Endothelial cell of umbilical vein (primary cell): ENCODE results near the gene PLA2G6. TPM values are rescaled to one million over a fixed set of nuclear protein-coding genes. Genes with fewer than 3 reads are reported as not detected.

ENCODE experiments used
- BruUV-seq: library from RNA; stranded (reverse); fragments of 400-500 nt; replicated peaks from 2 replicates; lab custom pipeline; 2021; lab: Mats Ljungman, UMichigan
- CTCF ChIA-PET: fragments of 300-600, 350-600 bp; sonication (Branson Sonifier 250); formaldehyde crosslinking; loops from one replicate; lab custom pipeline; 2021; ENCODE audit warnings: antibody characterized with exemption, inconsistent platforms; lab: Charles Lee
- POLR2A ChIA-PET: fragments of 300-600, 350-600 bp; sonication (Branson Sonifier 250); formaldehyde crosslinking; loops from one replicate; lab custom pipeline; 2021; ENCODE audit warnings: antibody characterized with exemption, inconsistent platforms; lab: Charles Lee
- DNase-seq: peaks from one replicate; pipeline ENCODE4 v3.0.0-alpha.2; 2011; ENCODE audit warnings: low read depth, low spot score
- FAIRE-seq: peaks from 2 replicates; lab custom pipeline; 2011; peaks lifted over from hg19 to GRCh38; lab: Jason Lieb, UNC
- H2AFZ ChIP-seq: 2 replicates; pipeline ENCODE4 v1.6.0; 2012; ENCODE audit warnings: low read depth, low read length, control low read depth, inconsistent platforms
- H3K27ac ChIP-seq: 2 replicates; pipeline ENCODE4 v1.5.1; 2011; ENCODE audit warnings: low read depth, mild to moderate bottlenecking, control low read depth, low read length, moderate library complexity; ENCODE audit not compliant: insufficient read depth
- H3K27me3 ChIP-seq, 2 experiments: 2 replicates each; pipeline versions ENCODE4 v1.6.0 to v1.6.1; 2011; ENCODE audit warnings: low read length in 2 of 2, mixed read lengths in 1 of 2; ENCODE audit not compliant: control insufficient read depth in 2 of 2, insufficient read depth in 2 of 2
- H3K36me3 ChIP-seq, 2 experiments: 2 replicates in 1 of 2; 3 replicates in 1 of 2; pipeline ENCODE4 v1.5.1; 2011; ENCODE audit warnings: low read length in 2 of 2, mild to moderate bottlenecking in 1 of 2, moderate library complexity in 1 of 2; ENCODE audit not compliant: control insufficient read depth in 2 of 2, insufficient read depth in 2 of 2; ENCODE audit errors: extremely low read depth in 1 of 2
- H3K4me1 ChIP-seq: 3 replicates; pipeline ENCODE4 v1.5.1; 2011; ENCODE audit warnings: mild to moderate bottlenecking, low read length; ENCODE audit not compliant: control insufficient read depth, insufficient read depth; ENCODE audit errors: extremely low read depth
- H3K4me2 ChIP-seq: 2 replicates; pipeline ENCODE4 v1.6.1; 2011; ENCODE audit warnings: low read length, control low read depth, mixed read lengths; ENCODE audit not compliant: insufficient read depth
- H3K4me3 ChIP-seq, 3 experiments: fragments of 200-600 bp in 1 of 3; sonication (generic), shearing (Covaris generic) in 1 of 3; replicated peaks in 1 of 3; 2 replicates each; pipeline ENCODE4 v1.5.1; 2011 to 2016; ENCODE audit warnings: control low read depth in 3 of 3, low read length in 3 of 3, mild to moderate bottlenecking in 2 of 3, inconsistent platforms in 1 of 3, low read depth in 1 of 3, moderate library complexity in 1 of 3; ENCODE audit not compliant: insufficient read depth in 1 of 3
- H3K79me2 ChIP-seq: 2 replicates; pipeline ENCODE4 v1.6.0; 2012; ENCODE audit warnings: low read length, inconsistent platforms; ENCODE audit not compliant: control insufficient read depth, insufficient read depth
- H3K9ac ChIP-seq: replicated peaks from 2 replicates; pipeline ENCODE3; 2011; ENCODE audit warnings: low read length, control low read depth; ENCODE audit not compliant: insufficient read depth; ENCODE audit errors: extremely low read depth
- H3K9me1 ChIP-seq: replicated peaks from 3 replicates; pipeline ENCODE4 v1.6.0; 2011; ENCODE audit warnings: mild to moderate bottlenecking, low read length; ENCODE audit not compliant: control insufficient read depth, insufficient read depth; ENCODE audit errors: extremely low read depth
- H3K9me3 ChIP-seq: replicated peaks from 2 replicates; pipeline ENCODE4 v1.5.1; 2012; ENCODE audit warnings: low read length, inconsistent platforms; ENCODE audit not compliant: control insufficient read depth, insufficient read depth
- H4K20me1 ChIP-seq: replicated peaks from 2 replicates; pipeline ENCODE3; 2011; ENCODE audit warnings: mild to moderate bottlenecking, low read length; ENCODE audit not compliant: control insufficient read depth, insufficient read depth; ENCODE audit errors: extremely low read depth
- CTCF ChIP-seq, 2 donors: IDR thresholded peaks; 1 replicate in 1 of 2; 2 replicates in 1 of 2; pipeline ENCODE4 v1.5.1; 2011; ENCODE audit warnings: low read length in 2 of 2, mild to moderate bottlenecking in 2 of 2, moderate library complexity in 2 of 2, control low read depth in 1 of 2, inconsistent platforms in 1 of 2, low read depth in 1 of 2; ENCODE audit not compliant: insufficient read depth in 1 of 2; ENCODE audit errors: extremely low read depth in 1 of 2
- EZH2 ChIP-seq: IDR thresholded peaks from 2 replicates; pipeline ENCODE4 v1.6.1; 2012; ENCODE audit warnings: borderline replicate concordance, low read depth, mild to moderate bottlenecking, moderate library complexity, low read length, inconsistent platforms; ENCODE audit not compliant: severe bottlenecking
- FOS ChIP-seq: IDR thresholded peaks from 2 replicates; pipeline ENCODE4 v1.6.1; 2011; ENCODE audit warnings: mild to moderate bottlenecking, low read length, moderate library complexity, borderline replicate concordance; ENCODE audit not compliant: insufficient read depth
- GATA2 ChIP-seq: IDR thresholded peaks from 2 replicates; pipeline ENCODE4 v1.7.0; 2011; ENCODE audit warnings: low read depth, mild to moderate bottlenecking, moderate library complexity, mixed read lengths, low read length; ENCODE audit not compliant: insufficient read length, insufficient read depth
- JUN ChIP-seq: IDR thresholded peaks from 2 replicates; pipeline ENCODE4 v1.6.1; 2011; ENCODE audit warnings: borderline replicate concordance, low read depth; ENCODE audit not compliant: insufficient read length, insufficient read depth
- MAX ChIP-seq: IDR thresholded peaks from 2 replicates; pipeline ENCODE4 v1.6.1; 2011; ENCODE audit not compliant: insufficient read depth, insufficient read length
- MYC ChIP-seq: IDR thresholded peaks from one replicate; pipeline ENCODE4 v1.6.1; 2011; ENCODE audit warnings: mild to moderate bottlenecking, low read depth, low read length
- POLR2A ChIP-seq: IDR thresholded peaks from 2 replicates; pipeline ENCODE4 v1.6.1; 2012; ENCODE audit warnings: low read depth, mild to moderate bottlenecking, control low read depth, low read length
- POLR2AphosphoS5 ChIP-seq: IDR thresholded peaks from 2 replicates; pipeline ENCODE4 v1.6.1; 2012; ENCODE audit warnings: low read depth, mild to moderate bottlenecking, control low read depth, low read length, moderate library complexity; ENCODE audit not compliant: insufficient read depth
- dilution Hi-C: fragments of 300-500 bp; cut with MboI; formaldehyde crosslinking; loops from one replicate; pipeline ENCODE4 v1.15.0; 2019; ENCODE audit warnings: low sequenced_read_pairs; ENCODE audit not compliant: extremely low pct_ligation_motif_present
- intact Hi-C: fragments of 100-400 bp; cut with micrococcal nuclease; formaldehyde crosslinking; loops from one replicate; pipeline ENCODE4 v1.10.0; 2022
- polyA plus RNA-seq, 4 experiments: library from polyadenylated mRNA; depleted of rRNA in 3 of 4; stranded (reverse) in 3 of 4; unstranded in 1 of 4; fragments of >200 nt; gene quantifications; 2 replicates each; pipeline versions ENCODE4 v1.2.1 to v1.2.3, GENCODE V29; 2011 to 2012; ENCODE audit warnings: missing spikeins in 1 of 4
- total RNA-seq: library from RNA; stranded (reverse); gene quantifications from 2 replicates; pipeline ENCODE4 v1.2.3, GENCODE V29; 2021

Gene PLA2G6
- total and polyA plus RNA-seq, 2 donors (not counting 3 experiments of a cell fraction or from before 2014, with no cell fraction given), result 6.6 to 10.3 TPM

DNA sequence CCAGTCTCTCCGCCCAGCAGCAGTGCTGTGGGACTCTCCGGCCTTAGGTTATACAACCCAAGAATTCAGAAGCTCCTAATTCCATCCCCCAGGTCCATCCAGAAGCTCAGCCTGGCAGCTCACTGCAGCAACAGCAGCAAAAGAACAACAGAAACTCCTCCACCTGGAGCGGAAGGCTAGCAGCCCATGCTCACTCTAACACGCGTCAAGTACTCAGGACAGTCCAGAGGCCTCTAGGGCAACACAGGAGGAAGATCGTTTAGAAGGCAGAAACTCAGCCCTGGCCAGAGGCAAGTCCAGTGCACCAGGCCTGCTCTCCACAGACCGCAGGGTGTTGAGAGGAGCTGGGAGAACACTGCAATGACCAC, 17.1 kb downstream of the PLA2G6 start:
- CTCF ChIA-PET, result interaction anchor here (0.9 to 1.3 kb wide), 5 partner anchors 14 to 65 kb away, joined by 3 to 7 read pairs (median 3); partner anchors contain the start of gene PLA2G6
- no peak for FAIRE-seq

More for the DNA sequence above, 17.1 kb downstream of the PLA2G6 start:
- intact Hi-C loops (no loop called here), dilution Hi-C loops (no loop called here)
- POLR2A ChIA-PET, result interaction anchor here (0.6 kb wide), 1 partner anchor 30 kb away, joined by 3 read pairs; no protein-coding TSS in a partner anchor
- Histone ChIP-seq H3K9ac (no peak overlapping the region), H3K9me3 (no peaks in the 10 kb centered on the region), H3K27me3 (no peaks in the 10 kb centered on the region), H3K36me3 (no peaks in the 10 kb centered on the region), H3K27ac (no peak overlapping the region), H4K20me1 (no peaks in the 10 kb centered on the region), H3K4me3 (no peak overlapping the region), H2AFZ (no peak overlapping the region), H3K79me2 (no peaks in the 10 kb centered on the region), H3K9me1 (no peaks in the 10 kb centered on the region), H3K4me1 (peaks cover 8% of the 10 kb centered on the region), H3K4me2 (no peak overlapping the region)
- no TSS peak for BruUV-seq
- TF ChIP-seq POLR2A, result no peak
- TF ChIP-seq JUN, result no peak
- no peak for TF ChIP-seq POLR2AphosphoS5
- TF ChIP-seq GATA2, result no peak
- no peak for TF ChIP-seq MYC
- no peak for TF ChIP-seq MAX
- TF ChIP-seq CTCF (IDR thresholded peaks at IDR 0.05; ENCODE audit: extremely low read depth in 1 of 2, insufficient read depth in 1 of 2, low read depth in 1 of 2, low read length in 2 of 2), result no peak
- TF ChIP-seq EZH2, result no peak
- TF ChIP-seq FOS, result no peak
- no peak for DNase-seq
